Measurements from ENCODE around the gene MCM3.

Gene MCM3

DNA sequence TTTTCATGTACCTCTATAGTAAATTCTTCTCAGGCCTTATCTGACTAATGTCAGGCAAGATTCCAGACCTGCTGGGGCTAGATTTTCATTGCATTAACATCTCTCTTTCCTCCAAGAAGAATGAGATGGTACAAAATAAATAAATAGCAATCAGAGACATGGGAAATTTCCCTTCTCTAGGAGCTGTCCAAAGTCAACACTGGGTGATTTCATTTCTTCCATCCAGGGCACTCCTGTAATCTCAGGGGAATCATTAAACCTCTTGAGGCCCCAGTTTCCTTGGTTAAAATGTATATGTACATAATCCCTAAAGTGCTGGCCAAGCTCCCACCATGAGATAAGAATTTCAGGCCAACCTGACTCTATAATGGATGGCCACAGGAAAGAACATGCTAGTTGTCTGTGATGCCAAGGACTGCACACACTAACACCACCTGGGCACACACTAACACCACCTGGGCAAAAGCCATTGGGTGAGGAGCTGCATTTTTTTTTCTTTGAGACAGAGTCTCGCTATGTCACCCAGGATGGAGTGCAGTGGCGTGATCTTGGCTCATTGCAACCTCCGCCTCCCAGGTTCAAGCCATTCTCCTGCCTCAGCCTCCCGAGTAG, 41.2 kb downstream of the MCM3 start (continued):
- TF ChIP-seq SP2 (tag by site-specific recombination; IDR thresholded peaks at IDR 0.05) (0 out of 2 replicates have a peak, but pooled peaks have one; percentile 8), PRDM1 (tag by site-specific recombination; IDR thresholded peaks at IDR 0.05) (no peak), ZSCAN30 (tag by site-specific recombination; IDR thresholded peaks at IDR 0.05) (peak; percentile 99), GLIS2 (tag by site-specific recombination; IDR thresholded peaks at IDR 0.05) (peak; percentile 31; the same call in 1 of the 2 replicates), ZNF626 (tag by site-specific recombination; IDR thresholded peaks at IDR 0.05) (peak; percentile 74; the same call in 1 of the 2 replicates), KLF7 (tag by site-specific recombination; IDR thresholded peaks at IDR 0.05; ENCODE audit: borderline replicate concordance) (peak; percentile 76; the same call in 1 of the 2 replicates), ZNF843 (tag by site-specific recombination; IDR thresholded peaks at IDR 0.05) (peak; percentile 99), ZNF585B (tag by site-specific recombination; IDR thresholded peaks at IDR 0.05) (no peak), GLIS1 (tag by site-specific recombination; IDR thresholded peaks at IDR 0.05) (peak; percentile 89), ZNF24 (tag by site-specific recombination; IDR thresholded peaks at IDR 0.05) (peak; percentile 100), ZNF623 (tag by site-specific recombination; IDR thresholded peaks at IDR 0.05) (peak; percentile 40; the same call in 1 of the 2 replicates), ZNF561 (tag by site-specific recombination; IDR thresholded peaks at IDR 0.05; ENCODE audit: borderline replicate concordance) (peak; percentile 99), ZBTB17 (tag by site-specific recombination; IDR thresholded peaks at IDR 0.05) (peak; percentile 79), ZNF521 (tag by site-specific recombination; IDR thresholded peaks at IDR 0.05) (no peak), ZNF600 (tag by site-specific recombination; IDR thresholded peaks at IDR 0.05) (peak; percentile 57), ZNF274 (IDR thresholded peaks at IDR 0.05; ENCODE audit: low read length) (no peak), ZNF274 (tag by site-specific recombination; IDR thresholded peaks at IDR 0.05; ENCODE audit: borderline replicate concordance) (no peak), KLF9 (tag by site-specific recombination; IDR thresholded peaks at IDR 0.05; ENCODE audit: low read depth) (no peak), ZNF670 (tag by site-specific recombination; IDR thresholded peaks at IDR 0.05; ENCODE audit: low read depth) (no peak), ZNF302 (tag by site-specific recombination; IDR thresholded peaks at IDR 0.05; ENCODE audit: low read depth) (no peak), REST (tag by site-specific recombination; IDR thresholded peaks at IDR 0.05) (peak; percentile 99), OVOL3 (tag by site-specific recombination; IDR thresholded peaks at IDR 0.05) (peak; percentile 97), ZNF560 (tag by site-specific recombination; IDR thresholded peaks at IDR 0.05; ENCODE audit: borderline replicate concordance) (no peak), MEIS1 (CRISPR knock-in tag; IDR thresholded peaks at IDR 0.05; ENCODE audit: borderline replicate concordance) (no peak), KLF8 (tag by site-specific recombination; IDR thresholded peaks at IDR 0.05) (peak; percentile 95), ZNF704 (tag by site-specific recombination; IDR thresholded peaks at IDR 0.05) (no peak), ZNF416 (tag by site-specific recombination; IDR thresholded peaks at IDR 0.05) (no peak), ZNF639 (tag by site-specific recombination; IDR thresholded peaks at IDR 0.05) (peak; percentile 97), GFI1B (tag by site-specific recombination; IDR thresholded peaks at IDR 0.05) (peak; percentile 88), ZNF558 (tag by site-specific recombination; IDR thresholded peaks at IDR 0.05) (peak; percentile 84), ZNF549 (tag by site-specific recombination; IDR thresholded peaks at IDR 0.05) (peak; percentile 62; the same call in 1 of the 2 replicates)
- TF ChIP-seq, protein P1, sequence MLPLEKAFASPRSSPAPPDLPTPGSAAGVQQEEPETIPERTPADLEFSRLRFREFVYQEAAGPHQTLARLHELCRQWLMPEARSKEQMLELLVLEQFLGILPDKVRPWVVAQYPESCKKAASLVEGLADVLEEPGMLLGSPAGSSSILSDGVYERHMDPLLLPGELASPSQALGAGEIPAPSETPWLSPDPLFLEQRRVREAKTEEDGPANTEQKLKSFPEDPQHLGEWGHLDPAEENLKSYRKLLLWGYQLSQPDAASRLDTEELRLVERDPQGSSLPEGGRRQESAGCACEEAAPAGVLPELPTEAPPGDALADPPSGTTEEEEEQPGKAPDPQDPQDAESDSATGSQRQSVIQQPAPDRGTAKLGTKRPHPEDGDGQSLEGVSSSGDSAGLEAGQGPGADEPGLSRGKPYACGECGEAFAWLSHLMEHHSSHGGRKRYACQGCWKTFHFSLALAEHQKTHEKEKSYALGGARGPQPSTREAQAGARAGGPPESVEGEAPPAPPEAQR (tag by site-specific recombination; IDR thresholded peaks at IDR 0.05), result no peak; the same call in 1 of the 2 replicates
